B cell (primary cell): ENCODE results near the gene FIBCD1. TPM values are rescaled to one million over a fixed set of nuclear protein-coding genes. Genes with fewer than 3 reads are reported as not detected.

Experiments
- ATAC-seq: fragments of 200-7000 bp; cut with Tn5 transposase; one replicate; pipeline ENCODE4 v1.10.0; 2021; ENCODE audit warnings: low read depth, mild to moderate bottlenecking, moderate number of reproducible peaks, moderate library complexity
- CTCF ChIA-PET: fragments of 350-600 bp; sonication (Branson Sonifier 250); formaldehyde crosslinking; loops from one replicate; lab custom pipeline; 2021; ENCODE audit warnings: antibody characterized with exemption, inconsistent platforms; lab: Charles Lee
- POLR2A ChIA-PET: fragments of 350-600 bp; sonication (Branson Sonifier 250); formaldehyde crosslinking; loops from one replicate; lab custom pipeline; 2021; ENCODE audit warnings: antibody characterized with exemption; lab: Charles Lee
- DNase-seq: peaks from one replicate; pipeline ENCODE4 v3.0.0; 2013
- H2AFZ ChIP-seq: 2 replicates; pipeline ENCODE4 v1.6.1; 2012; ENCODE audit warnings: mild to moderate bottlenecking, low read depth, low read length; ENCODE audit not compliant: insufficient read depth, poor library complexity, severe bottlenecking
- H3K27ac ChIP-seq, 2 donors: 1 replicate in 1 of 2; 2 replicates in 1 of 2; pipeline ENCODE4 v1.5.1; 2012 to 2013; ENCODE audit warnings: low read length in 2 of 2, mild to moderate bottlenecking in 2 of 2, moderate library complexity in 1 of 2
- H3K27me3 ChIP-seq, 4 experiments: fragments of 200-600 bp in 1 of 4; sonication (generic) in 1 of 4; replicated peaks in 1 of 4; 1 replicate in 2 of 4; 2 replicates in 2 of 4; pipeline versions ENCODE4 v1.6.1 to v1.7.0; 2013 to 2016; ENCODE audit warnings: low read length in 3 of 4, mild to moderate bottlenecking in 2 of 4, mixed read lengths in 1 of 4, moderate library complexity in 1 of 4; ENCODE audit not compliant: insufficient read depth in 4 of 4, control insufficient read depth in 3 of 4; ENCODE audit errors: control extremely low read depth in 1 of 4
- H3K36me3 ChIP-seq, 2 experiments: replicated peaks in 1 of 2; 1 replicate in 1 of 2; 2 replicates in 1 of 2; pipeline versions ENCODE4 v1.6.1 to v1.7.1; 2013; ENCODE audit warnings: low read length in 1 of 2; ENCODE audit not compliant: insufficient read depth in 2 of 2, control insufficient read depth in 1 of 2; ENCODE audit errors: control extremely low read depth in 1 of 2, extremely low read depth in 1 of 2
- H3K4me1 ChIP-seq, 2 donors: fragments of 200-600 bp in 1 of 2; sonication (generic) in 1 of 2; 1 replicate in 1 of 2; 2 replicates in 1 of 2; pipeline versions ENCODE4 v1.5.1 to v1.6.1; 2013 to 2017; ENCODE audit warnings: low read length in 2 of 2; ENCODE audit not compliant: control insufficient read depth in 2 of 2, insufficient read depth in 2 of 2
- H3K4me2 ChIP-seq: replicated peaks from 2 replicates; pipeline ENCODE3; 2012; ENCODE audit warnings: mild to moderate bottlenecking, low read depth, low read length; ENCODE audit not compliant: poor library complexity, severe bottlenecking
- H3K4me3 ChIP-seq, 5 experiments: fragments of 200-600 bp in 1 of 5; sonication (generic) in 1 of 5; 1 replicate in 3 of 5; 2 replicates in 2 of 5; pipeline versions ENCODE4 v1.5.1 to v1.7.0; 2011 to 2016; ENCODE audit warnings: low read length in 4 of 5, mild to moderate bottlenecking in 4 of 5, low read depth in 2 of 5, control low read depth in 1 of 5, moderate library complexity in 1 of 5; ENCODE audit not compliant: insufficient read depth in 1 of 5; ENCODE audit errors: control extremely low read depth in 1 of 5, extremely low read depth in 1 of 5
- H3K79me2 ChIP-seq: fragments of 200-600 bp; sonication (generic); one replicate; pipeline ENCODE4 v1.6.0; 2016; ENCODE audit warnings: low read length; ENCODE audit not compliant: control insufficient read depth, insufficient read depth
- H3K9ac ChIP-seq: fragments of 200-600 bp; sonication (generic); 2 replicates; pipeline ENCODE4 v1.6.1; 2017; ENCODE audit warnings: mild to moderate bottlenecking, low read length, moderate library complexity
- H3K9me3 ChIP-seq, 3 donors: one replicate each; pipeline versions ENCODE4 v1.6.1 to v1.7.1; 2013; ENCODE audit warnings: low read length in 2 of 3; ENCODE audit not compliant: control insufficient read depth in 2 of 3, insufficient read depth in 1 of 3; ENCODE audit errors: control extremely low read depth in 1 of 3
- H4K20me1 ChIP-seq: 2 replicates; pipeline ENCODE4 v1.6.0; 2012; ENCODE audit warnings: mild to moderate bottlenecking, low read length; ENCODE audit not compliant: insufficient read depth, control insufficient read depth, poor library complexity, severe bottlenecking
- H3K27ac Mint-ChIP-seq: one replicate; pipeline ENCODE4 v1.8.0; 2021; ENCODE audit warnings: mixed read lengths
- H3K27me3 Mint-ChIP-seq: one replicate; pipeline ENCODE4 v1.8.0; 2021; ENCODE audit warnings: mixed read lengths
- H3K4me1 Mint-ChIP-seq: one replicate; pipeline ENCODE4 v1.8.0; 2021; ENCODE audit warnings: mixed read lengths
- H3K4me3 Mint-ChIP-seq: one replicate; pipeline ENCODE4 v1.8.0; 2021; ENCODE audit warnings: mixed read lengths
- H3K9me3 Mint-ChIP-seq: one replicate; pipeline ENCODE4 v1.8.0; 2022; ENCODE audit warnings: mixed read lengths; ENCODE audit not compliant: insufficient read depth
- EZH2 ChIP-seq: IDR thresholded peaks from 2 replicates; pipeline ENCODE4 v1.6.1; 2012; ENCODE audit warnings: borderline replicate concordance, low read depth, mild to moderate bottlenecking, moderate library complexity, low read length; ENCODE audit not compliant: insufficient read depth, poor library complexity, severe bottlenecking
- WGBS: methylation state at CpG from one replicate; pipeline ENCODE4 v1.1.5; 2013; ENCODE audit warnings: missing lambda C conversion rate; ENCODE audit not compliant: insufficient coverage; 5-methylcytosine and 5-hydroxymethylcytosine counted together
- intact Hi-C: fragments of 100-400 bp; cut with micrococcal nuclease; formaldehyde crosslinking; loops from one replicate; pipeline ENCODE4 v1.10.0; 2022
- polyA plus RNA-seq: library from polyadenylated mRNA; depleted of rRNA; stranded (reverse); fragments of >200 nt; gene quantifications from 2 replicates; pipeline ENCODE4 v1.2.3, GENCODE V29; 2012
- total RNA-seq, 2 donors: library from RNA; stranded (reverse); fragments of 120-200 nt in 1 of 2; gene quantifications; 1 replicate in 1 of 2; 2 replicates in 1 of 2; pipeline versions ENCODE4 v1.2.3 to v1.2.4, GENCODE V29; 2013 to 2022
- TF ChIP-seq, protein P1 (sequence below): fragments of 200-600 bp; IDR thresholded peaks from one replicate; pipeline ENCODE4 v1.8.0; 2022; ENCODE audit warnings: antibody characterized with exemption, mild to moderate bottlenecking

The FIBCD1 gene
- total and polyA plus RNA-seq, 2 donors (not counting 1 experiment from before 2014, with no cell fraction given) = not detected

DNA sequence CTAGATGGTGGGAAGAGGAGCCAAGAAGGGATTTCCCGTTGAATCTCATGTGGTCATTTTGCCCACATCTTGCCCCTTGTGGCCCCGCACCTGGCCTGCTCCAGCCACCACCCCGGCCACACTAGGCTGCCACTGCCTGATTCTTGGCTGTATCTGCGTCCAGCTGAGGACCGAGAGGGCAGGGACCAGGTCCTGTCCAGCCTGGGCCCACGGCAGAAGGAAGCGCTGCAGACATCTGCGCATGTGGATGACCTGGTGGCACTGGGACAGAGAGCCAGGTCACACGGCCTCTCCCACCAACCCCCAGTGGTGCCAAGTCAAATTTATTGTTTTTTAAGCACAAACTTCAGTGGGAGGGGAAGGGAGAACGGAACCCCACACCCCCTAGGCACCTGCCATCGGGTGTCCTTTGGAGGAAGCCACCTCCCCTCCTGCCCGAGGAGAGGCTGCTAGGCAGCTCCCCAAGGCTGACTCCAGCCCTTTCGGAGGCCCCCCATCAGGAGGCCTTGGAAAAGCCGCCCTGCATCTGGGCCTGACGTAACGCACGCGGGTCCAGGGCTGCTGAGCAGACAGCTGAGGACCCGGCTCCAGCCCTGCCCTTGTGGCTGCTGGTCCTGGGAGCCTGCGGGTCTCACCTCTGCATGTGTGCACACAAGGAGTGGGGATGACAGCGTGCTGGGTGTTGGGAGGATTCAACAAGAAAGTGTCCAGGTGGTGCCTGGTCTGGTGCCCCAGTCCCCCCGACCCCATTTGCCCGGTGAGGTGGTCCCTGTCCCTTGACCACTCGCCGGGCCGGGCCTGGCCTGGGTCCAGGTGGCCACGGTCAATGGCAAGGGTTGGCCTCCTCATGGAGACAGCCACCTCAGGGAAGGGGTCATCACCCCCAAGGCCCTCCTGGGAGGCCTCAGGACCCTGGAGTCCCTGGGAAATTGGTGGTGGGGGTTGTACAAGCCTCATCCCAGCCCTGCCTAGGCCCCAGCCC is 36.6 kb downstream of the FIBCD1 start:
- Mint-ChIP-seq H3K4me3 (no peak overlapping the region), H3K27ac (no peak overlapping the region), H3K9me3 (no peaks in the 10 kb centered on the region), H3K4me1 (no peaks in the 10 kb centered on the region), H3K27me3 (no peaks in the 10 kb centered on the region)
- H3K79me2 ChIP-seq = no peaks in the 10 kb centered on the region
- peaks cover 0 to 8% (median 0%) of the 10 kb centered on the region in 3 donors for H3K9me3 ChIP-seq
- H3K4me3 ChIP-seq = no peak overlapping the region
- H3K4me1 ChIP-seq = no peaks in the 10 kb centered on the region
- peaks cover 0 to 8% (median 0%) of the 10 kb centered on the region in 4 experiments for H3K27me3 ChIP-seq
- ATAC-seq (no peak), DNase-seq (no peak)
- no peak overlapping the region for H3K9ac ChIP-seq
- H3K36me3 ChIP-seq = no peaks in the 10 kb centered on the region
- H3K27ac ChIP-seq = no peak overlapping the region
- TF ChIP-seq, protein P1, sequence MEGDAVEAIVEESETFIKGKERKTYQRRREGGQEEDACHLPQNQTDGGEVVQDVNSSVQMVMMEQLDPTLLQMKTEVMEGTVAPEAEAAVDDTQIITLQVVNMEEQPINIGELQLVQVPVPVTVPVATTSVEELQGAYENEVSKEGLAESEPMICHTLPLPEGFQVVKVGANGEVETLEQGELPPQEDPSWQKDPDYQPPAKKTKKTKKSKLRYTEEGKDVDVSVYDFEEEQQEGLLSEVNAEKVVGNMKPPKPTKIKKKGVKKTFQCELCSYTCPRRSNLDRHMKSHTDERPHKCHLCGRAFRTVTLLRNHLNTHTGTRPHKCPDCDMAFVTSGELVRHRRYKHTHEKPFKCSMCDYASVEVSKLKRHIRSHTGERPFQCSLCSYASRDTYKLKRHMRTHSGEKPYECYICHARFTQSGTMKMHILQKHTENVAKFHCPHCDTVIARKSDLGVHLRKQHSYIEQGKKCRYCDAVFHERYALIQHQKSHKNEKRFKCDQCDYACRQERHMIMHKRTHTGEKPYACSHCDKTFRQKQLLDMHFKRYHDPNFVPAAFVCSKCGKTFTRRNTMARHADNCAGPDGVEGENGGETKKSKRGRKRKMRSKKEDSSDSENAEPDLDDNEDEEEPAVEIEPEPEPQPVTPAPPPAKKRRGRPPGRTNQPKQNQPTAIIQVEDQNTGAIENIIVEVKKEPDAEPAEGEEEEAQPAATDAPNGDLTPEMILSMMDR = no peak
- no peak for TF ChIP-seq EZH2
- 92% methylated on average over 22 of the region's 27 CpGs for WGBS
- H2AFZ ChIP-seq = no peak overlapping the region
- no peaks in the 10 kb centered on the region for H4K20me1 ChIP-seq
- ChIA-PET CTCF (no interaction called here), POLR2A (no interaction called here)
- H3K4me2 ChIP-seq = no peak overlapping the region
- intact Hi-C loops = no loop called here
